22Rv1 (cell line): ENCODE measurements around the gene SLFNL1.

Source experiments
- H3K27ac ChIP-seq: fragments of 450-650 bp; 2 replicates; pipeline ENCODE4 v1.5.1; 2017
- ZFX ChIP-seq: fragments of 450-650 bp; IDR thresholded peaks from 2 replicates; pipeline ENCODE4 v1.6.1; 2017; ENCODE audit warnings: antibody characterized with exemption, borderline replicate concordance
- TF ChIP-seq, protein P1 (sequence below): fragments of 450-650 bp; IDR thresholded peaks from 2 replicates; pipeline ENCODE4 v1.5.1; 2017; ENCODE audit warnings: mild to moderate bottlenecking

The SLFNL1 gene

DNA sequence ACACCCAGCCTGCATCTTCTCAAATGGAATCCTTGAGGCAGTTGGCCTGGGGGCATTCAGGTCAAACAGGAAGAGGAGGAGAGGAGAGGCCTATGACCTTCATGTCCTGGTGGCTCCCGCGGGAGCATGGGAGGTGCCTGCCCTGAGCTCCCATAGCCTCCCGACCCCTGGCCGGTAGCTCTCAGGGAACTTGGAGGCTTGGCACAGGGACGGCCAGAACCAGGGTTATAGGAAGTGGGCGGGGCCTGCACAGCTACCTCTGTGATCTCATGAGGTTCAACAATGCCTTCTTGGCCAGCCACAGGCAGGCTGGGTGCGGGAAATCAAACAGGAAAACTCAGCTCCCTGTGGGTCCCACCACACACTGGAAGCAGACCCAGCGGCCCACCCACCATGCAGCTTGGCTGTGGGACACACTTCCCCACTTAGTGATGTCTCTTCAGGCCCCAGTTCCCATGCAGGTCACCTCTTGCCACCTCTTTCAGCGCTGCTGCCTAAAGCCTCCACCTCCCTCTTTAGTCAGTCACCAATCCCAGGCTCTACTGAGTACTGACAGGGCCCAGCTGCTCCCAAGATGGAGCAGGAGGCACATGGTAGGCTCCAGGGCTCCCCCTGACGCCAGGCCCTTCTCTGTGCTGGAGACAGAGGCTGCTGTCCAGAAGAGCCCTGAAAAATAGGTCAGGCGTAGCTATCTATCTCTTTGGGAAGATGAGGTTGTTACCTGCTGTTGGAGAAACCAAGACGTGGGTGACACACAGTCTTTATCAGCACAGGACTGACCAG is at the start of gene SLFNL1:
Gene SLFNL1 (minus strand): TSS at position 200 of the 783 bp plus-strand sequence. CDS start 1,065 bp downstream, outside the sequence.
- TF ChIP-seq, protein P1, sequence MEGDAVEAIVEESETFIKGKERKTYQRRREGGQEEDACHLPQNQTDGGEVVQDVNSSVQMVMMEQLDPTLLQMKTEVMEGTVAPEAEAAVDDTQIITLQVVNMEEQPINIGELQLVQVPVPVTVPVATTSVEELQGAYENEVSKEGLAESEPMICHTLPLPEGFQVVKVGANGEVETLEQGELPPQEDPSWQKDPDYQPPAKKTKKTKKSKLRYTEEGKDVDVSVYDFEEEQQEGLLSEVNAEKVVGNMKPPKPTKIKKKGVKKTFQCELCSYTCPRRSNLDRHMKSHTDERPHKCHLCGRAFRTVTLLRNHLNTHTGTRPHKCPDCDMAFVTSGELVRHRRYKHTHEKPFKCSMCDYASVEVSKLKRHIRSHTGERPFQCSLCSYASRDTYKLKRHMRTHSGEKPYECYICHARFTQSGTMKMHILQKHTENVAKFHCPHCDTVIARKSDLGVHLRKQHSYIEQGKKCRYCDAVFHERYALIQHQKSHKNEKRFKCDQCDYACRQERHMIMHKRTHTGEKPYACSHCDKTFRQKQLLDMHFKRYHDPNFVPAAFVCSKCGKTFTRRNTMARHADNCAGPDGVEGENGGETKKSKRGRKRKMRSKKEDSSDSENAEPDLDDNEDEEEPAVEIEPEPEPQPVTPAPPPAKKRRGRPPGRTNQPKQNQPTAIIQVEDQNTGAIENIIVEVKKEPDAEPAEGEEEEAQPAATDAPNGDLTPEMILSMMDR, result no peak
- no peak for TF ChIP-seq ZFX
- peak within 1 kb of the TSS; percentile 51 for H3K27ac ChIP-seq

DNA sequence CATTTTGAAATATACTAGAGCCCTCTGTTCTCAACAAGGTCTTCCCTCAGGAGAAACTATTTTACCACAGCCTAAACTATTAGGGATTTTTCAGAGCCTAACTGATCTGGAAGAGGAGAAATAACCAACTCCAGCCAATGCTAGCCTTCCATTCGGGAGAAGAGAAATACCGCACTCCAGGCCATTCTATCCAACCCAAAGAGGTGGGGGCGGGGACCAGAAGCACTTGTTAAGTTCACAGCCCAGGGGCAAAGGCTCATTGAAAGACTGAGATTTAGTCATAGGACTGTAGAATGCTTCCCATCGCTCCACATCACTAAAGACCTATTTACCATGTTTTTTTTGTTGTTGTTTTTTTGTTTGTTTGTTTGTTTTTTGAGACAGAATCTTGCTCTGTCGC is 35.4 kb upstream of the SLFNL1 start:
- TF ChIP-seq ZFX, result no peak
- TF ChIP-seq, protein P1, result no peak
- H3K27ac ChIP-seq, result no peak overlapping the region

DNA sequence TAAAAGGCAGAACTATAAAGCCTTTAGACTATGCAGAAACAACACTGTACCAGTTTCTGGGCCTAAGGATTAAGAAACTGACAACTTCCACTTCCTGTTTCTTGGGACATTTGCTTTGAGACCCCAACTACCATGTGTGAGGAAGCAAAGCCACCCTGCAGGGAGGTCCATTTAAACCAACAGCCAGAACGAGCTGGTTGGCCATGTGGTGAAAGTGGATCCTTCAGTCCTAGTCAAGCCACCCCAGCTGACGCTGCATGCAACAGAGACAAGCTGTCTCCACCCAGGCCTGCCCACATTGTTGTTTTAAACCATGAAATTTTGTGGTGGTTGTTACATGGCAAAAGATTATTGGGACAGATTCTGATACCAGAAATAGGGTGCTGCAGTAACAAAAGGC is 31.8 kb upstream of the SLFNL1 start:
- no peak overlapping the region for H3K27ac ChIP-seq
- TF ChIP-seq, protein P1, result no peak
- TF ChIP-seq ZFX, result no peak

DNA sequence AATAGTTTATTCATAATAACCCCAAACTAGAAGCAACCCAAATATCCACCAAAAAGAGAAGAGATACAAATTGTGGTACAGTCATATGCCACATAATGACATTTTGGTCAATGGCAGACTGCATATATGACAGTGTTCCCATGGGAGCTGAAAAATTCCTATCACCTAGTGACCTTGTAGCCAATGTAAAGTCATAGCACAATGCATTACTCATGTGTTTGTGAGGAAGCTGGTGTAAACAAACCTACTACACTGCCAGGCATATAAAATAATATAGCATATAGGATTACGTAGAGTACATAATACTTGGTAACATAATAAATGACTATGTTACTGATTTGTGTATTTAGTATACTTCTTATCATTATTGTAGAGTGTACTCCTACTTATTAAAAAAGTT is 29.5 kb upstream of the SLFNL1 start:
- no peak overlapping the region for H3K27ac ChIP-seq
- TF ChIP-seq, protein P1, result no peak
- no peak for TF ChIP-seq ZFX

DNA sequence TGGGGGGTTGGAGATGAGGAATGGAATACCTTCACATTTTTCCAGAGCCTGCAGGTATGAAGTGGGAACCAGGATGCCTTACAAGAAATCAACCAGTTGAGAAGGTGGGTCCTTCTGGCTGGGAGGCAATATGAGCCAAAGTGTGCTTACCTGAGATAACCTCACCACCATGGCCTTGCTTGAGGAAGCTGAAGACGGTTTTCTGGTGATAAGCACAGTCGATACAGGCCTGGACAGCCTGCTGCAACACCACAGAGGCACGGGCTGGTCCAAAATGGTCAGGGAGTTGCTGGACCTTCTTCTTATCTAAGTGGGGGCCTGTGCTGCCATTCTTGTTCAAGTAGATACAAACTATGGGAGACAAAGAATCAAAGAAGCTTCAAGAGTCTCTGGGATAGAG is 27.0 kb upstream of the SLFNL1 start:
- TF ChIP-seq, protein P1, result no peak
- TF ChIP-seq ZFX, result no peak
- H3K27ac ChIP-seq, result no peak overlapping the region

DNA sequence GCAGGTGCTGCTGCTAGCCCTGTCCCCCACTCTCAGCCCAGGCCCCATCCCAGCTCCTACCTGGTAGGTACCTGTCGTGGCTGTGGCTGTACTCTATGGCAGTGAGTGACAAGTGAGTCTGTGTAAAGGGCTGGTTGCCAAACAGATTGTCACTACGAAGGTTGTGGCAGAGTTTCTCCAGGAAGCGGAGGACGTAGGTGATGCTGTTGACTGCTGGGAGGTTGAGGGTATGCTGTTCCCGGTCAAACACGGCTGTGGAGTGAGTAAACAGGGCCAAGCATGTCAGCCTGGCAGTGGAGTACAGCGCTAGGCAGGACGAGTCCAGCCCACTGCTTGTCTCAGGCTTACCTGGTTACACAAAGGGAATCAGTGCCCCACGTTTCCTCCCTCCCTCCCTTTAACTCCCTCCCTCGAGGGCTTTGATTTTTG is 24.8 kb upstream of the SLFNL1 start:
- peak overlapping the region; percentile 85 for H3K27ac ChIP-seq
- TF ChIP-seq, protein P1, result no peak
- no peak for TF ChIP-seq ZFX

DNA sequence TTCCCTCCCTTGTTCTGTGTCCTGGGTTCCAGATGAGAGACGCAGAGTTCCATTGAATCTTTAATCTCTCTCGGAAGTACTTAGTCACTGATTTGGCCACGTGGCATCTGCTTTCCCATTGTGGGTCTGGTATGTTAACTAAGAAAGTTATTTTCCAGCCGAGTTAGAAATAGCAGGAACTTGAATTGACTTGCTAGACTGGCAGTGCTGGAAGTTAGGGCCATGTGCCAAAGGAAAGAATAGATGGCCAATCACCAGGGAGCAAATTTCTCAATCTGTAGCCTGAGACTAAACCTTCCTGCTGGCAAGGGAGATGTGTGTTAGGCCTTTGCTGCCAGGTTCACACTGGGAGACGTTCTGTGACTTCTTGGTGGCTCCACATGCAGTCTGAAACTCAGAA is 24.2 kb upstream of the SLFNL1 start:
- TF ChIP-seq, protein P1, result no peak
- no peak for TF ChIP-seq ZFX
- H3K27ac ChIP-seq, result peak overlapping the region; percentile 85
